Stimulated activated CD4-positive, alpha-beta T cell treated with anti-CD3 and anti-CD28 coated beads, TNF-alpha, amount 100 ng/mL, for 48 hours (primary cell): ENCODE data around the gene PIP5K1B.

ENCODE experiments used
- DNase-seq, 3 donors: peaks; one replicate each; pipeline ENCODE4 v3.0.0-alpha.2; 2020; ENCODE audit warnings: low read depth in 3 of 3

Gene PIP5K1B

GRCh38 chr9:68953771-68954170 is 248.7 kb downstream of the PIP5K1B start:
- no peak for DNase-seq

- DNase-seq: no peak
Observed at GRCh38 chr9:68955330-68955729, 250.3 kb downstream of the PIP5K1B start.

- DNase-seq: no peak
Observed at GRCh38 chr9:68957479-68957878, 252.4 kb downstream of the PIP5K1B start.

- no peak for DNase-seq
Observed at GRCh38 chr9:68961587-68961986, 256.5 kb downstream of the PIP5K1B start.

GRCh38 chr9:68963416-68963815 is 258.4 kb downstream of the PIP5K1B start:
- DNase-seq: no peak

- no peak for DNase-seq
Observed at GRCh38 chr9:68964102-68964541, 259.1 kb downstream of the PIP5K1B start.

- DNase-seq: no peak
Observed at GRCh38 chr9:68964765-68965164, 259.7 kb downstream of the PIP5K1B start.

GRCh38 chr9:68966496-68966944 is 261.5 kb downstream of the PIP5K1B start:
- no peak for DNase-seq

GRCh38 chr9:68967800-68968199 is 262.8 kb downstream of the PIP5K1B start:
- DNase-seq: no peak

- DNase-seq: no peak
Observed at GRCh38 chr9:68969538-68969937, 264.5 kb downstream of the PIP5K1B start.

GRCh38 chr9:68970151-68970550 is 265.1 kb downstream of the PIP5K1B start:
- no peak for DNase-seq

- DNase-seq: no peak
Observed at GRCh38 chr9:68973619-68974018, 268.6 kb downstream of the PIP5K1B start.

GRCh38 chr9:68974431-68974830 is 269.4 kb downstream of the PIP5K1B start:
- peak in 1 of 3 donors; percentile 29 for DNase-seq

- DNase-seq: no peak
Observed at GRCh38 chr9:68974901-68975300, 269.9 kb downstream of the PIP5K1B start.

- DNase-seq: no peak
Observed at GRCh38 chr9:68975365-68976043, 270.5 kb downstream of the PIP5K1B start.

- no peak for DNase-seq
Observed at GRCh38 chr9:68978066-68978465, 273.0 kb downstream of the PIP5K1B start.

GRCh38 chr9:68978501-68978900 is 273.5 kb downstream of the PIP5K1B start:
- DNase-seq: no peak

- DNase-seq: peak in 1 of 3 donors; percentile 40
Observed at GRCh38 chr9:68979538-68980314, 274.7 kb downstream of the PIP5K1B start.

GRCh38 chr9:68980341-68980914 is 275.4 kb downstream of the PIP5K1B start:
- DNase-seq: no peak

GRCh38 chr9:68981789-68982188 is 276.7 kb downstream of the PIP5K1B start:
- no peak for DNase-seq

GRCh38 chr9:68983008-68983411 is 278.0 kb downstream of the PIP5K1B start:
- no peak for DNase-seq

GRCh38 chr9:68983522-68984424 is 278.7 kb downstream of the PIP5K1B start:
- DNase-seq: no peak
